ENCODE results near the gene PIP5K1C. TPM values are rescaled to one million over a fixed set of nuclear protein-coding genes. Genes with fewer than 3 reads are reported as not detected.

Gene PIP5K1C
- total and polyA plus RNA-seq, 10 of the 15 experiments (the other 5 are each of a cell fraction or from before 2014, with no cell fraction given) = 0.39 to 19.6 (median 5.3) TPM

- Histone ChIP-seq H4K20me1 (ENCODE audit: control insufficient read depth, insufficient read depth) (no peaks in the 10 kb centered on the region), H3K4me1 (ENCODE audit: control insufficient read depth, insufficient read depth, low read length) (no peaks in the 10 kb centered on the region), H3K4me2 (ENCODE audit: control insufficient read depth, insufficient read depth) (no peak overlapping the region), H3K9ac (ENCODE audit: control insufficient read depth, insufficient read depth, low read length) (no peak overlapping the region), H3K27me3 (replicated peaks in 1 of 2; ENCODE audit: control insufficient read depth in 2 of 2, insufficient read depth in 2 of 2, low read length in 1 of 2) (no peaks in the 10 kb centered on the region), H3K4me3 (no peak overlapping the region), H3K79me2 (ENCODE audit: control insufficient read depth, insufficient read depth, low read length) (no peaks in the 10 kb centered on the region), H3K27ac (ENCODE audit: control insufficient read depth, insufficient read depth) (no peak overlapping the region), H3K9me3 (replicated peaks; ENCODE audit: control insufficient read depth, insufficient read depth, low read length) (peaks cover 2% of the 10 kb centered on the region; the same call in 1 of the 3 replicates), H2AFZ (ENCODE audit: control insufficient read depth, low read depth, low read length) (no peak overlapping the region), H3K36me3 (ENCODE audit: control insufficient read depth in 2 of 2, insufficient read depth in 2 of 2, low read length in 1 of 2) (no peaks in the 10 kb centered on the region)
- no peak for DNase-seq (ENCODE audit: low read depth, low spot score)
- ATAC-seq = no peak
- intact Hi-C loops (cut with micrococcal nuclease; ENCODE audit: unreplicated experiment) (no loop called here), in situ Hi-C loops (cut with MboI) (no loop called here)
- ChIA-PET RAD21 (ENCODE audit: unreplicated experiment) (no interaction called here), SMC1A (ENCODE audit: uncharacterized antibody, unreplicated experiment) (interaction anchor here (0.7 to 1.0 kb wide), 2 partner anchors 17 to 45 kb away, joined by 3 read pairs; no protein-coding TSS in a partner anchor), CTCF (interaction anchor here (0.9 to 1.9 kb wide), 9 partner anchors 10 to 266 kb away, joined by 3 to 7 read pairs (median 4); no protein-coding TSS in a partner anchor), POLR2A (interaction anchor here (0.5 to 1.0 kb wide), 3 partner anchors 14 to 36 kb away, joined by 3 to 5 read pairs (median 3); no protein-coding TSS in a partner anchor)
- no peak for FAIRE-seq
- 30% methylated on average over 8 of the region's 8 CpGs for WGBS (ENCODE audit: insufficient coverage, insufficient replicate concordance, low lambda C conversion rate, missing lambda C conversion rate)
- no TSS peak for BruUV-seq (replicated peaks)
- TF ChIP-seq MAX (IDR thresholded peaks at IDR 0.05; ENCODE audit: low read depth, low read length) (no peak), NBN (IDR thresholded peaks at IDR 0.05) (no peak), BCL11A (IDR thresholded peaks at IDR 0.05; ENCODE audit: low read depth, low read length) (no peak), RCOR1 (conservative IDR thresholded peaks at IDR 0.05; ENCODE audit: low read depth, low read length) (no peak), PML (IDR thresholded peaks at IDR 0.05; ENCODE audit: low read length) (no peak), E2F4 (IDR thresholded peaks at IDR 0.05; ENCODE audit: low read depth, low read length) (no peak), MEF2B (IDR thresholded peaks at IDR 0.05; ENCODE audit: partially characterized antibody, poor library complexity, severe bottlenecking) (no peak), ZBTB4 (CRISPR knock-in tag; IDR thresholded peaks at IDR 0.05) (no peak), IRF5 (IDR thresholded peaks at IDR 0.05; ENCODE audit: borderline replicate concordance) (no peak), POLR2AphosphoS2 (IDR thresholded peaks at IDR 0.05; ENCODE audit: low read depth, low read length) (no peak), ZBED1 (IDR thresholded peaks at IDR 0.05; ENCODE audit: borderline replicate concordance) (no peak), SKIL (IDR thresholded peaks at IDR 0.05; ENCODE audit: low read depth, poor library complexity, severe bottlenecking) (no peak), RAD51 (IDR thresholded peaks at IDR 0.05) (no peak)
Observed at GRCh38 chr19:3590991-3591659, 109.1 kb downstream of the PIP5K1C start.
